ENCODE measurements around the gene COBL.

Gene COBL

GRCh38 chr7:51316666-51317581 lies at the start of gene COBL:
TSS of gene COBL (minus strand) at chr7:51316809. CDS start at chr7:51316633, 176 bp downstream.
- no peak for DNase-seq

DNA sequence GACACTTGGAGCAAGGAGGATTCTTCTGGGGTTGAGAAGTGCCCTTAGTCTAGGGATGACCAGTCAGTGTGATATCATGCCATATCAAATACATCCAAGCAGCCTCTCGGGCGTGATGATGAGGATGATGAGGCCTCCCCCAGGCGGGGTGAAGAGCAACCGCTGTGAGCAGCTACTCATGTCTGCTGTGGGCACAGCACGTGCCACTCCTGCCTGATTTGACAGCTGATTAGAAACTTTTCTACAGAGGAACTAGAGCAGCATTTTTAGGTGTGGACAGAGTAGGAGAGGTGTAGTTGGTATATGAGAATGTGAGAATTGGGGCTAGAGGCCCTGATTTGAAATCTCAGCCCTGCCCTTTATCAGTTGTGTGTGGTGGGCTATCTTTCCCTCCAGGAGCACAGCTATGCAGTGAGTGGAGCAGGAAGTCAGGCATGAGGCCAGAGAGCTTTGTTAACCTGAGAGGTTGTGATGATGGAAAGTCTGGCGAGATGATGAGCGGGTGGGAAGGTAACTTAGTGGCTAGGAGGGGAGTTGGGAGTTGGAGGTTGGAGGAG lies 49.6 kb upstream of the COBL start:
- DNase-seq: no peak

- DNase-seq: no peak
Observed at GRCh38 chr7:51357821-51358220, 41.2 kb upstream of the COBL start.

- DNase-seq: no peak
Observed at GRCh38 chr7:51356849-51357516, 40.4 kb upstream of the COBL start.

GRCh38 chr7:51354897-51355296 lies 38.3 kb upstream of the COBL start:
- no peak for DNase-seq

DNA sequence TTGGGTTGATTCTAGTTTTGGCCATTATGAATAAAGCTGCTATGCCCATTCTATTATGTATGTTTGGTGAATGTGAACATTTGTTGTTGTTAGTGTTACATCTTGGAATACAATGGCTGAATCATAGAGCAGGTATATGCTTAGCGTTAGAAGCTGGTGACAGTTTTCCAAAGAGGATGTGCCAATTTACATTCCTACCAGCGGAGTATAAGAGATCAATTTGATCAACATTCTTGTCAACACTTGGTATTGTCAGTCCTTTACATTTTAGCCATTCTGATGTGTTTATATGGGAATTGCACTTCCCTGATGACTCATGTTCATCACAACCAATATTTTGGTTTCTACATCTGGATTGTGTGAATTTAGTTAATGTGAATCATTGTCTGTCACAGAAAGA lies 37.8 kb upstream of the COBL start:
- no peak for DNase-seq

- DNase-seq: no peak
Observed at GRCh38 chr7:51352174-51353100, 35.8 kb upstream of the COBL start.

DNA sequence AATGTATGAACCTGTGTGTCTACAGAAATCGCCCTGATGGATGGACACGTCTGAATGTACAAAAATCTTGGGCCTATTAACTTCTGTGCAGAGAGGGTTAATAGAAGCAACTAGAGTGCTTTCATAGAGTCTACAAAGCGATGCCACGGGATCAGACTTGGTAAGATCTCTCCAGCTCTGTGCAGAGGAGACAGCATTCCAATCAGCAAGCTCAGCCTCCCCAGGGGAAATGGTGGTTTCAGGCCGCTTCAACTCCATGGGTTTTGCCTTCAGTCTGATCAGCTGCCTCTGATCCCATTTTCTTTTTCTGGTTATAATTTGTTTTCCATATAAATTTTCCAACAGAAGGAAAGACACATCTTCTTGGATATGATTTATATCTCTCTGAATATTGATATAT lies 35.1 kb upstream of the COBL start:
- no peak for DNase-seq

DNA sequence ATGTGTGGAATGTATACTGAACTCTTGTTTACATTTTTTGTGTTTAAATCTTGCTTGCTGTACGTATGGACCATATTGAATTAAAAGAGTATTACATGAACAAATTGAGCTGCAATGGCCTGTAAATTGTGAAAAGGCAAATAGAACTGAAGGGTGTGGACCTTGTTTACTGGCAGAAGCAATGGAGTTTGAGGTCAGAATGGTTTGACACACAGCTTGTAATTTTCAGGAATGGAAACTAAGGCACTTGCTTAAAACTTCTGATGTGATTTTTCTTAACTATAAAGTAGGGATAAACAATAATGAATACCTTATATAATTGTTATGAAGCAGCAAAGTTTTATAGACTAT lies 33.9 kb upstream of the COBL start:
- no peak for DNase-seq

GRCh38 chr7:51349820-51350545 lies 33.4 kb upstream of the COBL start:
- no peak for DNase-seq

DNA sequence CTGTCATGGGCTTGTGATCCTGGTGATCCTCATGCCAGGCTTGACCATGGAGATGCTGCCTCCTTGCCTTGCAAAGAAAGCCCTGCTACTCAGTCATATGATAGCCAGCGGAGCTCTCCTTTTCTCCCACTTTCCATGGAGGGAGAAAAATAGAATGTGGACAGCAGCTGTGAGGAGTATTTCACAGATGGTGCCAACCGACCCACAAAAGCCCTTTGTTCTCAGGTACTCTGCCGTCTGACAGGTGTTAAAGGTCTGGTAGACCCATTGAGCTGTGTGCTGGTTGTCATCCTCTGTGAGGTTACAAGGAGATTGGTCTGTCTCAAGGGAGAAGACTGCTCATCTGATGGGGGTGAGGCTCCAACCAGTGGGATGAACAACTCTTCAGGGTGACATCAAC lies 29.5 kb upstream of the COBL start:
- DNase-seq: no peak

- DNase-seq: no peak
Observed at GRCh38 chr7:51344406-51345138, 28.0 kb upstream of the COBL start.

DNA sequence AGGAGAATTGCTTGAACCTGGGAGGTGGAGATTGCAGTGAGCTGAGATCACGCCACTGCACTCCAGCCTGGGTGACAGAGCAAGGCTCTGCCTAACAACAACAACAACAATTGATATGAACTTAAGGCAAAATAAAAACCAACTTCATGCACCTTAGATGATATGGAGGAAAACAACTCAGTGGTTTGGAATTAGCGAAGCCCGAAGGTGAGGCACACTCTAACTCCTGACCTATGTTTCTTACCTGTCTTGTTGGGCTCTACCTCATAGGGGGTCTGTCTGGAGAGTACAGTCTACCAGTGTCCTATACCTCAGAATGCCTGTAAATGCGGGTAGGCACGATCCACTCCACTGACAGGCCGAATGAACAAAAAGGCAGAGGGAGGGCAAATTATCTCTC lies 24.3 kb upstream of the COBL start:
- DNase-seq: no peak

DNA sequence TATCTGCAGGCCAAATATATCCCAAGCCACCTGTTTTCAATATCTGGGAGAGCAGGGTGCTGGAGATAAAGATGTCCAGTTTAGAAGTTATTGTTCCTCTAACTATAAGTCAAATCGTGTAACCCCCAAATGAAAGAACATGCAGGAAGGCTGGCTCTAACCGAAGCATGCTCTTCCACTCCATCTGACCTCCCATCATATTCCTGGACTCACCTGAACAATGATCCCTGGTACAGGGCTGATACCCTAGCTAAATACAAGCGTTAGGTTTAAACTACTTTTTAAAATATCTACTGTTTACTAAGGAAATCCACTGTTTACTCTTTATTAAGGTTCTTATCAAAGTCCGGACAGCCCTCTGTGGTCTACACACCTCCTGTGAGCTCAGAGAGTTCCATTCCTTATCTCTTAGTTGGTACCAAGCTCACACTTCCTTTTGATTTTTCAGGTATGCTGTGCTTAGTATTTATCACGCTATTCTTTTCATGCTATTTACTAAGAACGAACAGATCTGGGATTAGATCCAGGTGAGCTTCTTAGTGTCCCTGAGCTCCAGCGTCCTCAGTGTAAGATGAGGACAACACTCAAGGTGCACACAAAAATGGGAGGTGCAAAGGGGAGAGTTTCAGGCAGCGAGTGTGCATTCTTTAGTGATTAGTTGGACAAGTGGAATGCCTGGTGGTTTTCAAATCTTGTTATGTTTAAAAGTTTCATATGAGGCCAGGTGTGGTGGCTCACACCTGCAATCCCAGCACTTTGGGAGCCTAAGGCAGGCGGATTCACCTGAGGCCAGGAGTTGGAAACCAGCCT lies 23.6 kb upstream of the COBL start:
- no peak for DNase-seq

DNA sequence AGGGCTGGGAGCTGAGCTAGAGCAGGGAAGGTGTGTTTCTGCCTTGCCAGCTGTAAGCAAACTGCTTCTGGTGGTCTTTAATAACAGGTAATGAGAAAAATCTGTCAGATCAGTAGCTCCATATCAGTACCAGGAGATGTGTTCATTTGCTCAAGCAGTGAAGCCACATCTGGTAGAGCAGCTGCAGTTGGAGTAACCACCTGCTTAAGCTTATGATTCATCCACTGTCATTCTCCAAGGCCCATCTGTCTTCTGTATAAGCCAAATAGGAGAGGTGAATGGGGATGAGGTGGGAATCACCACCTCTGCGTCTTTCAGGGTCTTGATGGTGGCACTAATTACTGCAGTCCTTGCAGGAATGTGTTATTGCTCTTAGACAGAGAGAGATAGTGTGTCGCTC lies 18.4 kb upstream of the COBL start:
- DNase-seq: no peak

DNA sequence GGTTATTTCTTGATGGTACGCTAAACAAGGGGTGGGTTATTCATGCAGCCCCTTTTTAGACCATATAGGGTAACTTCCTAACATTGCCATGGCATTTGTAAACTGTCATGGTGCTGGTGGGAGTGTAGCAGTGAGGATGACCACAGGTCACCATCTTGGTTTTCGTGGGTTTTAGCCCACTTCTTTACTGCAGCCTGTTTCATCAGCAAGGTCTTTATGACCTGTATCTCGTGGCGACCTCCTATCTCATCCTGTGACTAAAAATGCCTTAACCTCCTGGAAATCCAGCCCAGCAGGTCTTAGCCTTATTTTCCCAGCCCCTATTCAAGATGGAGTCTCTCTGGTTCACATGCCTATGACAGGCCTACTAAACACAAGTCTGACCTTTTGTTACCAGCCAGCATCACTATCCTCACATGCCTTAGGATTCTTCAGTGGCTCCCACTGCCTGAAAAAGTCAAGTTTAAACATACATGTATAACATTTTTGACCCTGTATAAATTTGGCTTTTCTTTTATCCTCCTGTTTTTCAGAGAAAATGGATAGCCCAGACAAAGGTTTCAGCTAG lies 13.2 kb upstream of the COBL start:
- no peak for DNase-seq

- no peak for DNase-seq
Observed at GRCh38 chr7:51328351-51328801, 11.8 kb upstream of the COBL start.

DNA sequence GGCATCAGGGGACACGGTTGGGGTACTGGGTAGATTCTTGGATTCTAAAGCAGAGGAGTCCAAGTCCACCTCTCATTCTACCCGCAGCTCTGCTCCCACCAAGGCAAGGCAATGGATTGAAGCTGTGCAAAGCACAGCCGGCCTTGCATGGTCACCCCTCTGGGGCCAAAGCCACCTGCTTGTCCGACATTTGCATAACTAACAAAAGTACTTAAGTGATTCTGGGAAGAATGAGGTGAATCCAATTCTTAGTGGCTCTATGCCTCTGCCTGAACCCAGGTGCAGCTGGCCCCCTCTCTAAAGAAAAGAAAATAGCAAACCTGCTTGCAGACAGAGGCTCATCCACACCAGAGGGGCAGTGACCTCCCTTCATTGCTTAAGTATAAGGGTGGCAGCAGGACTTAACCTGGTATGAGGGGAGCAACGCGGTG lies 10.7 kb upstream of the COBL start:
- DNase-seq: no peak

DNA sequence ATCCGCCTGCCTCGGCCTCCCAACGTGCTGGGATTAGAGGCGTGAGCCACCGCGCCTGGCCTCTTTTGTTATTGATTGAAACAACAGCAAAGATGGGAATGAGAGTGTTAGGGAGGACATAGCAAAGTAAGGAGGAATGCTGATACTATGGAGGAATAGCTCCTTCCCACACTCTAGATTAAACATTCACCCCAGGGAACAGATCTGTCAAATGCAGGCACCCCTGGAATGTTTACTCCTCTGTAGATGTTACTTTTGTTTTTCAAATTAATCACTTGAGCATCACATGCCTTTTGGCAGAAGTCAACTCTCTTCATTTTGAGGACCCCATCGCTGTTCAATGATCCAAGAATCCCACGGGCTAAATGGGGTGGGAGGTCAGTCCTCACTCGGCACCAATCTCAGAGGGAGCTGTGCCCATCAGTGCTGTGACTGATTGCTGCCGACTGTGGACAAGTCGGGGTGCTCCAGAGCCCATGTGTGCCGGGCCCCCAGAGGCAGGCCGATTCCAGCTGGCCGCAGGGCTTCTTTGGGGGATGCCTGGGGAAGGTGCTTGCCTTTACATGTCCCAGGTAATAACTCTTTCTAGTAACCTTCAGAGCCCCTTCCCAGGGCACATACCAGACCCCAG lies 10.2 kb upstream of the COBL start:
- no peak for DNase-seq

GRCh38 chr7:51325908-51326307 lies 9.3 kb upstream of the COBL start:
- no peak for DNase-seq
